Breast epithelium (tissue), 4 donors: ENCODE results near the gene KCNIP4. TPM values are rescaled to one million over a fixed set of nuclear protein-coding genes. Genes with fewer than 3 reads are reported as not detected.

Experiments used
- DNase-seq, 2 donors: peaks; one replicate each; pipeline ENCODE4 v3.0.0-alpha.2; 2019; ENCODE audit warnings: low spot score in 2 of 2
- H3K27ac ChIP-seq, 2 donors: fragments of 200-600 bp; sonication (generic) in 1 of 2; one replicate each; pipeline ENCODE4 v1.5.1; 2016 to 2019; ENCODE audit warnings: mild to moderate bottlenecking in 1 of 2
- H3K27me3 ChIP-seq, 2 donors: fragments of 200-600 bp; sonication (generic) in 1 of 2; one replicate each; pipeline versions ENCODE4 v1.5.1 to v1.6.0; 2017 to 2019; ENCODE audit warnings: control low read depth in 1 of 2, mild to moderate bottlenecking in 1 of 2
- H3K36me3 ChIP-seq: fragments of 200-600 bp; one replicate; pipeline ENCODE4 v1.5.1; 2019
- H3K4me1 ChIP-seq, 2 donors: fragments of 200-600 bp; sonication (generic); one replicate each; pipeline ENCODE4 v1.5.1; 2016 to 2019; ENCODE audit warnings: control low read depth in 1 of 2
- H3K4me3 ChIP-seq, 3 donors: fragments of 200-600 bp; sonication (generic); 1 replicate in 2 of 3; 2 replicates in 1 of 3; pipeline ENCODE4 v1.5.1; 2016 to 2019; ENCODE audit warnings: mild to moderate bottlenecking in 3 of 3, moderate library complexity in 2 of 3
- H3K9me3 ChIP-seq, 2 donors: fragments of 200-600 bp; sonication (generic) in 1 of 2; one replicate each; pipeline ENCODE4 v1.5.1; 2016 to 2019; ENCODE audit warnings: control low read depth in 1 of 2
- POLR2A ChIP-seq: fragments of 450-650 bp; IDR thresholded peaks from one replicate; pipeline ENCODE4 v1.6.1; 2016; ENCODE audit warnings: antibody characterized with exemption, mild to moderate bottlenecking, moderate library complexity
- POLR2AphosphoS5 ChIP-seq, 3 donors: sonication (generic); formaldehyde crosslinking; IDR thresholded peaks; one replicate each; pipeline ENCODE4 v1.6.1; 2017; ENCODE audit warnings: antibody characterized with exemption in 3 of 3
- intact Hi-C: fragments of 100-400 bp; cut with DNase I; formaldehyde crosslinking; loops from one replicate; pipeline ENCODE4 v1.15.1; 2023; ENCODE audit warnings: low total_unique reads
- total RNA-seq, 3 donors: library from RNA; depleted of rRNA; stranded (reverse); fragments of >200 nt; gene quantifications; one replicate each; pipeline ENCODE4 v1.1.0, GENCODE V29; 2016
- TF ChIP-seq, protein P1 (sequence below), 3 donors: fragments of 450-650 bp; IDR thresholded peaks; one replicate each; pipeline ENCODE4 v1.5.1; 2016 to 2017; ENCODE audit warnings: antibody characterized with exemption in 3 of 3, mild to moderate bottlenecking in 3 of 3, moderate library complexity in 3 of 3

Gene KCNIP4
- total RNA-seq, 3 donors from 2014 or later: 0.44 to 0.66 TPM; not detected in 1

- no peaks in the 10 kb centered on the region for H3K36me3 ChIP-seq
- no peak overlapping the region for H3K4me3 ChIP-seq
- H3K4me1 ChIP-seq: no peaks in the 10 kb centered on the region
- H3K27me3 ChIP-seq: no peaks in the 10 kb centered on the region
- no peaks in the 10 kb centered on the region for H3K9me3 ChIP-seq
- H3K27ac ChIP-seq: no peak overlapping the region
- DNase-seq: no peak
- no peak for TF ChIP-seq POLR2AphosphoS5 (IDR thresholded peaks at IDR 0.05)
- TF ChIP-seq, protein P1, sequence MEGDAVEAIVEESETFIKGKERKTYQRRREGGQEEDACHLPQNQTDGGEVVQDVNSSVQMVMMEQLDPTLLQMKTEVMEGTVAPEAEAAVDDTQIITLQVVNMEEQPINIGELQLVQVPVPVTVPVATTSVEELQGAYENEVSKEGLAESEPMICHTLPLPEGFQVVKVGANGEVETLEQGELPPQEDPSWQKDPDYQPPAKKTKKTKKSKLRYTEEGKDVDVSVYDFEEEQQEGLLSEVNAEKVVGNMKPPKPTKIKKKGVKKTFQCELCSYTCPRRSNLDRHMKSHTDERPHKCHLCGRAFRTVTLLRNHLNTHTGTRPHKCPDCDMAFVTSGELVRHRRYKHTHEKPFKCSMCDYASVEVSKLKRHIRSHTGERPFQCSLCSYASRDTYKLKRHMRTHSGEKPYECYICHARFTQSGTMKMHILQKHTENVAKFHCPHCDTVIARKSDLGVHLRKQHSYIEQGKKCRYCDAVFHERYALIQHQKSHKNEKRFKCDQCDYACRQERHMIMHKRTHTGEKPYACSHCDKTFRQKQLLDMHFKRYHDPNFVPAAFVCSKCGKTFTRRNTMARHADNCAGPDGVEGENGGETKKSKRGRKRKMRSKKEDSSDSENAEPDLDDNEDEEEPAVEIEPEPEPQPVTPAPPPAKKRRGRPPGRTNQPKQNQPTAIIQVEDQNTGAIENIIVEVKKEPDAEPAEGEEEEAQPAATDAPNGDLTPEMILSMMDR (IDR thresholded peaks at IDR 0.05): no peak
- intact Hi-C loops: loop anchor here (10.0 kb wide), 1 partner anchor 383 kb away; no protein-coding TSS in a partner anchor
Measured at GRCh38 chr4:21117541-21118180, 830.9 kb downstream of the KCNIP4 start.

DNA sequence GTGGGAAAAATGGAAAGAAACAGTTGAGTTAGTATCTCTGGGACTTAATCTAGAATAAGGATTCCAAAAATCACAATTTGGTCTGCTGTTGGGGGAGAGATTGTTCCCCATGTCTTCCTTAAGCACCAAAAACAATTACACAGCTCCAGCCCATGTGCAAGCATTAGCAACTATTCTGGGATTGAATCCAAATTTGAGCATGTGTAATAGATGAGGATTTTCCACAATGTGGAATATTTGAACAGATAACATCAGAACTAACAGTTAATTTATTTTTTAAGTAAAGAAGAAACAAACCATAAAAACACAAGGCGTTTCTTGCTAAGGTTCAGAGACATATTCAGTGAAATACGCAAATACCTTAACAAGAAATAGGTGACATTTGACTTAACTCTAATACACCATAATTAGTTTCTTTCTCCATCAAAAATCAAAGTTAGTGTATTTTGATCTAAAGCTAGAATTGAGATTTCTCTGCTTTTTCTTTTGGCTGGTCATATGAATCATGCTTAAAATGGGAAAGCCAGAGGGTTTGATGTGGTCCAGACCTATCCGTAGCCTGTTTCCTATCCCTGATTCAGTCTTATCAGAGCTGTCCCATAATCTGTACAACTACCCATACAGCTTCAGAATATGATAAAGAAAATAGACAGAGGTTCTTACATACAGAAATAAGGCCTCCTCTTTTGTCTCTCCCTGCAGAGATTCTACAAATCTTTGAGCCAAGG, 834.9 kb downstream of the KCNIP4 start:
- Histone ChIP-seq H3K27me3 (no peaks in the 10 kb centered on the region), H3K4me1 (no peaks in the 10 kb centered on the region), H3K27ac (no peak overlapping the region), H3K36me3 (no peaks in the 10 kb centered on the region), H3K4me3 (no peak overlapping the region), H3K9me3 (peaks cover 0 to 9% of the 10 kb centered on the region in 2 donors)
- DNase-seq: no peak
- no peak for TF ChIP-seq POLR2AphosphoS5 (IDR thresholded peaks at IDR 0.05)
- no peak for TF ChIP-seq POLR2A
- TF ChIP-seq, protein P1 (IDR thresholded peaks at IDR 0.05): no peak
- intact Hi-C loops: loop anchor here (10.0 kb wide), 1 partner anchor 379 kb away; no protein-coding TSS in a partner anchor

DNA sequence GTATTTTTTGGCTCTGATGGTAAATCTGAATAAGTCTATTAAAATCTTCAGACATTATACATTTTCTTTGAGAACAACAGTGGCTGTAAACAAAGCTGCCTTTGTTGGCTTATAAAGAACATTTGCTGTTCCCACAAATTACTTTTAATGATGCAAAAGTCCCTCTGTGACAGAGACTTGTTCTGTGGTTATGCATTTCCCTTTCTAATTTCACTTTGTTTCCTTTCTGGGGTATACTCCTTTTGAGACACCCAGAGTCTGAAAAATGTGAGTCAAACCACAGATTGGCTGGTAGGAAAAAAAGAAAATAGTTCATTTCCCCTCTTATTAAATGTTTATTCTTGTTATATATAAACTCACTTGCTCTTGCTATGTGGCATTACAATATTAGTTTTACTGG, 845.9 kb downstream of the KCNIP4 start:
- Histone ChIP-seq H3K4me3 (no peak overlapping the region), H3K9me3 (no peaks in the 10 kb centered on the region), H3K27ac (no peak overlapping the region), H3K4me1 (no peaks in the 10 kb centered on the region), H3K27me3 (no peaks in the 10 kb centered on the region), H3K36me3 (no peaks in the 10 kb centered on the region)
- DNase-seq: no peak
- TF ChIP-seq, protein P1 (IDR thresholded peaks at IDR 0.05): no peak
- TF ChIP-seq POLR2A (no peak), POLR2AphosphoS5 (IDR thresholded peaks at IDR 0.05) (no peak)
- intact Hi-C loops: no loop called here

- TF ChIP-seq POLR2A (no peak), POLR2AphosphoS5 (IDR thresholded peaks at IDR 0.05) (no peak)
- TF ChIP-seq, protein P1 (IDR thresholded peaks at IDR 0.05): no peak
- Histone ChIP-seq H3K4me3 (no peak overlapping the region), H3K9me3 (no peaks in the 10 kb centered on the region), H3K27ac (no peak overlapping the region), H3K27me3 (no peaks in the 10 kb centered on the region), H3K36me3 (no peaks in the 10 kb centered on the region), H3K4me1 (no peaks in the 10 kb centered on the region)
- DNase-seq: no peak
- intact Hi-C loops: loop anchor here (5.0 kb wide), 1 partner anchor 289 kb away; no protein-coding TSS in a partner anchor
Measured at GRCh38 chr4:21097865-21098264, 850.7 kb downstream of the KCNIP4 start.

- no peak for DNase-seq
- Histone ChIP-seq H3K36me3 (no peaks in the 10 kb centered on the region), H3K4me1 (no peaks in the 10 kb centered on the region), H3K27ac (no peak overlapping the region), H3K27me3 (no peaks in the 10 kb centered on the region), H3K4me3 (no peak overlapping the region), H3K9me3 (no peaks in the 10 kb centered on the region)
- no peak for TF ChIP-seq POLR2AphosphoS5 (IDR thresholded peaks at IDR 0.05)
- TF ChIP-seq POLR2A: no peak
- TF ChIP-seq, protein P1 (IDR thresholded peaks at IDR 0.05): no peak
- intact Hi-C loops: loop anchor here (5.0 kb wide), 1 partner anchor 290 kb away; no protein-coding TSS in a partner anchor
Measured at GRCh38 chr4:21097026-21097425, 851.5 kb downstream of the KCNIP4 start.
